ENCODE measurements around the gene MACF1.

The MACF1 gene

DNA sequence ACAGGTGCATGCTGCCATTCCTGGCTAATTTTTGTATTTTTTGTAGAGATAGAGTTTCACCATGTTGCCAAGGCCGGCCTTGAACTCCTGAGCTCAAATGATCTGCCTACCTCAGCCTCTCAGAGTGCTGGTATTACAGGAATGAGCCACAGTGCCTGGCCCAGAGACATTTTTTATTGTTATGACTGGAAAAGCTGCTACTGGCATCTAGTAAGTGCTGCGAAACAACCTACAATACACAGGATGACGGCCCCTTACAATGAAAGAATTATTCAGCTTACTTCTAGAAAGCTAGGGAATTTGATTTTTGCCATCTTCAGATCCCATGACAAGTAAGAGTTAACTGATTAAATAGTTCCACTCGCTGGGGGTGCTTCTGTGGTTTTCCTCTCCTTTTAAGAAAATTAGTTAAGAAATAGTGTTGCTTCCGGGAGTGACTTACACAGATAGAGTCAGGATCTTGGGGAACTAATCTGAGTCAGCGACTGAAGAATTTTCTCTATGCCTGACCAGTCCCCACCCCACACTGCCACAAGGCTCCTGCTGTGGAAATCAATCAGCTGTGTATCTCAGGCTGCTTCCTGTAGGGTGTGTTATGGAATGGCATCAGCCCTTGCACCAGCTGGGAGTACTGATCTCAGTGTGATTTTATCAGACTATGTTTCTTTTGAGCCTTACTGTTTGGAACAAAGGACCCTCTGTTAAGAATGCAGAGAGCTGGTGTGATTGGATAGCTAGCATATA is 194.0 kb downstream of the MACF1 start:
- DNase-seq, result no peak

DNA sequence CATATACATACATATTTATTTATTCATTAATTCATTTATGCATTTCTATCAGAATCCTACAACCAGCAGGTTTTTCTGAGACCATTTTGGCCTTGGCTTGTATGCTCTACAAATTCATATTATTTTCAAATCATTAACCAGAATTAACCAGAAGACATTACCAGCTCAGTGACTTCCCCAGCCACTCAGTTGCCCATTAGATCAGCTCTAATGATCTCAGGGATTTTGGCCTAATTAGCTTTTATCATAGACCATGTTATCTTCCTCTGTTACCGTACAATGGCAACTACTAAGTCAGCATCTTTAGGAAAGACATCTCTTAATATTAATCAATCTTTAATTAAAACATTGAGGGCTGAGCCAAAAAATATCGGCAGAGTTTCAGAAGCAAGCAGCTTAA is 196.6 kb downstream of the MACF1 start:
- DNase-seq, result no peak

DNA sequence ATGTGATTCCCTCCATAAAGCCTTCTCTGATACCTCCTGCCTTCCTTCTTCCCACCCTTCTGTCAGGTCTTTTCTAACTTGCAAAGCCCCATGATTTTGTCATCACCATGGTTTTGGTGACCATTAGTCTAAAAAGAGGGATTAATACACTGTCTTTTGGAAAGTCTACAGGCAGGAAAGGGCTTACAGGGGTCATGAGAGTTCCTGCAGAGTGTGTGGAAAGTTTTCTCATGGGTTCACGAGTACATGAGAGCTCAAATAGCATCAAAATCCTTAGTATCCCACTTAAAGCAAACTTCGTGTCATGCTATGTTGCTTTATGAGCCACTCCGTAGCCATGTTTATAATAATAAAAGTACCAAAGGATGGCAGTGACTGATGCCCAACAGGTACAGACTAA is 200.4 kb downstream of the MACF1 start:
- no peak for DNase-seq

DNA sequence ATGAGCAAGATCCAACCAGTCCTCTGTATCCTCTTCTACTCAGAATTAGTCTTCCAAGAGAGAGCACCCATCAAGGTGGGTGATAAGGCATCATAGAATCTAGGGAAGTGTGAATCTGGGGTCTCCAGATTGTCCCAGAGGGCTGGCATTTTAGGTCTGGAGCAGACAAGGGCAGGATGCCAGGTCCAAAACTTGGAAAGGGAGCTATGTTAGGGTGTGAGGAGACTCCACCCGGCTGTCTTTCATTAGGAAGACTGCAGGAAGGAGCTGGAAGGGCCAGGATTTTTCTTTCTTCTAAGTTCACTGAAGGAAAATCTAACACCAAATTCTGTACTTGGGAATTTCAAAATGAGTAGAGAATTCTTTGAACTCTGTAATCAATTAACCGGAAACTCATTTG is 200.9 kb downstream of the MACF1 start:
- DNase-seq, result no peak

DNA sequence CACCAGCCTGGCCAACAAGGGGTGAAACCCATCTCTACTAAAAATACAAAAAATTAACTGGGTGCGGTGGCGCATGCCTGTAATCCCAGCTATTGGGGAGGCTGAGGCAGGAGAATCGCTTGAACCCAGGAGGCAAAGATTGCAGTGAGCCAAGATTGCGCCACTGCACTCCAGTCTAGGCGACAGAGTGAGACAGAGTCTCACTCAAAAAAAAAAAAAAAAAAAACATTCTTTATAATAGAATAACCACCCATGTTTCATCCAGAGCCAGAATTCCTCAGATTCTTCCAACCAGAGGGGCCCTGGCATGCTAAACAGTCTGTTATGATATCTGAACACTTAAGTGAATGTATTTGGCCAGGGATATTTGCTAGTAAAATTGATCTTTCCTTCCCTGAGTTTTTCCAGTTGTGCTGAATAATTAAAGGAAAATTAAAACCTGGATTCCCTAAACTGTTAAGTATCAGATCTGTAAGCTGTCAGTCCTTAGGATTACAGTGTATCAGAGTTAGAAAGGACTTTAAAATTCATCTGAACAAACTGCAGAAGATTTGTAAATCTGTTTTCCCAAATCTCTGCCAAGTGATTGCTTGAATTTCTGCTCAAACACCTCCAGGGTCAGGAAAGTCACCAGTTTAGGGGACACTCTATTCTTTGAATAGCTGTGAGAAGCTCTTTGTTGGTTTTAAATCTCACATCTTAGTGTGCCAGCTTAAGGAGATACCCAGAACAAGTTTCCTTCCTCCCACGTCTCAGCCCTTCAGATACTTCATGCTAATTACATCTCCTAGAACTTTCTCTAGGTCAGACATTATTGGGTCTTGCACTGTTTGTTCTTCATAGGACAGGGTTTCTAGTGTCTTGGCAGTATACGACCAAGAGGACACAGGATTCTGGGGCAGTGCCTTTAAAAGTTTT is 202.3 kb downstream of the MACF1 start:
- no peak for DNase-seq

DNA sequence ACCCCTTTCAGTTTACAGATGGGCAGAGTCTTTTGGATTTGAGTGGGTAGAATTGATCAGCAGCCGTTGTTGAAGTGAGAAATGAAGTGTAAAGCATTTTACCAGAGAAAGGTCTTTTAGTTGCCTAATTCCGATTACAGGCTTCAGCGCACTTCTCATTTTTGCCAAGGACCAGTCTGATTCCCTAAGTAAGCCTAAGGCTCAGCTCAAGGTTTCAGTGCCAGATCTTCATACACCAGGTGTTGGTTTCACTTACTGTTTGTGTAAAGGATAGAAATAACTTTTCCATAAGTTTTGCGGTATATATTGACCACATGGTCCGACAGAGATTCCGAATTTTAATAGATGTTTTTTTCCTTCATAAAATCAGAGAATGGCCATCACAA is 203.0 kb downstream of the MACF1 start:
- DNase-seq, result no peak

DNA sequence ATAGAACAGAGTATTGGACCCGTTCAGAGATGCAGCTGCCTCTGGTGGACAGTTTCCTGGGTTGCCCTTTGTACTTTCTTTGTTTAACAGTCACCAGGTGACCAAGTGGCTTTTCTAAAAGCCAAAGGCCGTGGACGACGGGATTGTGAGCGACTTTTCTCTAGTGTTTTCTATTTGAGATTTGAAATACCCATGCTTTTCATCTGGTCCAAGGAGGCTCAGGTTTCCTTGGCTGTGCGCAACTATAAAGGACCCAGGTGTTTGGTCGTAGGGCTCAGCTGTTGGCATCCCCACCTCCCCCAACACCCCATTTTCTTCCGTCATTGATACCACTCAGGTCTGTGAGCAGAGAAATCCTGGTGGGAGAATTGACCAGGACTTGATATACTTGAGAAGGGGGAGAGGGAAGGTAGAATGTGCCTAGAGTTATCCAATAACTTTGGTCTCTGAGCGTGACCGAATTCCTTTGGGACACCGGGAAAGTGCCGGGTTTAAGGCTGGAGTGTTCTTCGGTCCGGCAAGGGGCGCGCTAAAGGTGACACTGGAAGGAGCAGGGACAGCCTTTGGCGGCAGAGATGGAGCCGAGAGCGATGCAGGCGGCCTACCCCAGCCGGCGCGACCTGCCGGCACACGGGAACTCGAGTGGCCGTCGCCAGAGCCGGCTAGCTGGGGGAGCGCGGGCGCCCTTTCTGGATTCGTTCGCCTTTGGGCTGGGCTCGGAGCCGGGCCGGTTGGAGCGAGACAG is 203.6 kb downstream of the MACF1 start:
- DNase-seq, result no peak

DNA sequence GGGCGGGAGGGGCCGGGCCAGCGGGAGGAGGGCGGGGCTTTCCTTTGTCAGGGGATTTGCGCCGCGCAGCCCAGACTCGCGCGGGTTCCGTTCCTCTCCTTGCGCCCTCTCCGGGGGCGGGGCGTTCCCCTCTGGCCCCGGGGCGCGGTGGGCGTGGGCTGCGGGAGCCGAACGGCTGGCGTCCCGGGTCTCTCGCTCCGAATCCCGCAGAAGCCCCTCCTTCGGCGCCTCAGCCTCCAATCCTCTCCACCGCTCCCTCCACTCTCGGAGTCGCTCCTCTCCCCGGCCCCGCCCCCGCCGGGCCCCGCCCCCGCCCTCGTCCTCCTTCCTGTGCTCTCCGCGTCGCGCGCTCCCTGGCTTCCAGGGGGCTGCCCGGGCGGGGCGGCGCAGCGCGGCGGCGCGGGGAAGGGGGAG is 204.2 kb downstream of the MACF1 start:
- DNase-seq, result peak; percentile 75

DNA sequence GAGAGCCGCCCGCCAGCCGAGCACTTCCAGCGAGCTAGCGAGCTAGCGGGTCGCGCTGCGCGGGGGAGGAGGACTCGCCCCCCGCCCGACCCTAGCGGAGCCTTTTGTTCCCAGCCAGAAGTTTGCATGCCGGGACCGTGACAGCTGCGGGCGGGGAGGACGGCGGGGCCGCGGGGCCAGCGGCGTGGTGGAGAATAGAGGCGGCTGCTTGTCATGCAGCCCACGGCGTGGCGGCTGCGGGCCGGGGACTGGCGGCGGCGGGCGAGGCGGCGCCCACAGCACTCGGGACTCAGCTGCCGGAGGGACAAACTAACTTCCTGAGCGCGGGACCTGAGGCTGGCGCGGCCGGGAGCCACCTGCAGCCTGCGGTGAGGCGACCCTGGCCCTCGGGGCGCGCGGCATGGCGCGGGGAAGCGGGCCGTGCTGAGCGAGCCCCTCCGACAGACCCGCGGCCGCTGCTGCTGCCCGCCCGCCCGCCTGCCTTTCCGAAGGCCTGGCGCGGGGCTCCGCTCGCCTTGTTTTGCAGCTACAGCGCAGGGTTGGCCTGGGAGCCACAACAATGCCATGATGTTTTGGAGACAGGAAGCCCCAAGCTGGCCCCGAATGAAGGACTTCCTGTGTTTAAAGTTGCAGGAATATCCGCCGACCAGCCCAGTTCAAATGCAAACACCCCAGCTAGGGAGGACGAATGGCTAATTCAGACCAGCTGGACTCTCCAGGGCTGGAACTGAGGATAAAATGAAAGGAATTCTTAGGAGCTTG is 204.7 kb downstream of the MACF1 start:
- DNase-seq, result peak; percentile 54

DNA sequence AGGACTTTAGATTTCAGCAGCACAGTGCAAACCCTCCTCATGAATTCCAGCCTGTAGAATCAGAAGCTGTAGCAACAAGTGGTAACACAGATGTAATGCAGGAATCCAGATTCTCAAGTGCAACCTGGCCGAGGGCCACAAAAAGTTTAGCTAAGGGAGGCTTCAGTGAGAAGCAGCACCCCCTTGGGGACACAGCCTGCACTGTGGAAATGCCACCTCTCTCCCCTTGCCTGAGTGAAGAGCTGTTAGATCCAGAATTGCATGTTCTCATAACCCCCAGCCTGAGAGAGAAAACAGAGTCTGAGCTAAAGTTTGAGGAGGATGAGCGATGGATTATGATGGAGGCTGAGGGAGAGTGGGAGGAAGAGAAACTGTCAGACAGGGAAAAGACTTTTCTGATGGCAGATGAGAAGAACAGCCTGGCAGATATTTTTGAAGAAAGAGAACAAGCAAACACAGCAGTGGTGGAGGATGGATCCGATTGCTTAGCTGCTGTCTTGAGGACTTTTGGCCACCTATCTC is 206.5 kb downstream of the MACF1 start:
- no peak for DNase-seq

DNA sequence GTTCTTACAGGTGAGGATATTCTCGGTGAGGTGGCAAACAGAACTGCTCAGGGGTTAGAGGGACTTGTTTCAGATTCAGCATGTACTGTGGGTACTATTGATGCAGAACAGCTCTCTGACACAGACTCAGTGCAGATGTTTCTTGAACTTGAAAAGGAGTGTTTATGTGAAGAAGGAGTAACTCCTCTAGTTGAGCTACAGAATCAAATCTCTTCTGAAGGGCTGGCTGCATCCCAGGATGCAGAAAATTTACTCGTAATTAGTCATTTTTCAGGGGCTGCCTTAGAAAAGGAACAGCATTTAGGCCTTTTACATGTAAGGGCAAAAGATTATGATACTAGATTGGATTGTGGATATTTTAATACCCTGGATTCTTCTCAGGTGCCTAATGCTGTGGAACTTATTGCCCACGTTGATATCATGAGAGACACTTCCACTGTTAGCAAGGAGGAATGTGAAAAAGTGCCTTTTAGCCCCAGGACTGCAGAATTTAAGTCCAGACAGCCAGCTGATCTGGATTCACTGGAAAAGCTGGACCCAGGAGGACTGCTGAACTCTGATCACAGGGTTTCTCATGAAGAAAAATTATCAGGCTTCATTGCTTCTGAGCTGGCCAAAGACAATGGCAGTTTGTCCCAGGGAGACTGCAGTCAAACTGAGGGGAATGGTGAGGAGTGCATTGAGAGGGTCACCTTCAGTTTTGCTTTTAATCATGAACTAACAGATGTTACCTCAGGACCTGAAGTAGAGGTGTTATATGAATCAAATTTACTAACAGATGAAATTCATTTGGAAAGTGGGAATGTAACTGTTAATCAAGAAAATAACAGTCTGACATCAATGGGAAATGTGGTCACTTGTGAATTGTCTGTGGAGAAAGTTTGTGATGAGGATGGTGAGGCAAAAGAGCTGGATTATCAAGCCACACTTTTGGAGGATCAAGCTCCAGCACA is 207.3 kb downstream of the MACF1 start:
- DNase-seq, result no peak

DNA sequence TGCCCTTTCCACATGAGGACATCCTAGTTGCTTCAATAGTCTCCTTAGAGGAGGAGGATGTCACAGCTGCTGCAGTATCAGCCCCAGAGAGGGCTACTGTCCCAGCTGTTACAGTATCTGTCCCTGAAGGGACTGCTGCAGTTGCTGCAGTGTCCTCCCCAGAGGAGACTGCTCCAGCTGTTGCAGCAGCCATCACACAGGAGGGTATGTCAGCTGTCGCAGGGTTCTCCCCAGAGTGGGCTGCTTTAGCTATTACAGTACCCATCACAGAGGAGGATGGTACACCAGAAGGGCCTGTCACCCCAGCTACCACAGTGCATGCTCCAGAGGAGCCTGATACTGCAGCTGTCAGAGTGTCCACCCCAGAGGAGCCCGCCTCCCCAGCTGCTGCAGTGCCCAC is 208.4 kb downstream of the MACF1 start:
- no peak for DNase-seq

DNA sequence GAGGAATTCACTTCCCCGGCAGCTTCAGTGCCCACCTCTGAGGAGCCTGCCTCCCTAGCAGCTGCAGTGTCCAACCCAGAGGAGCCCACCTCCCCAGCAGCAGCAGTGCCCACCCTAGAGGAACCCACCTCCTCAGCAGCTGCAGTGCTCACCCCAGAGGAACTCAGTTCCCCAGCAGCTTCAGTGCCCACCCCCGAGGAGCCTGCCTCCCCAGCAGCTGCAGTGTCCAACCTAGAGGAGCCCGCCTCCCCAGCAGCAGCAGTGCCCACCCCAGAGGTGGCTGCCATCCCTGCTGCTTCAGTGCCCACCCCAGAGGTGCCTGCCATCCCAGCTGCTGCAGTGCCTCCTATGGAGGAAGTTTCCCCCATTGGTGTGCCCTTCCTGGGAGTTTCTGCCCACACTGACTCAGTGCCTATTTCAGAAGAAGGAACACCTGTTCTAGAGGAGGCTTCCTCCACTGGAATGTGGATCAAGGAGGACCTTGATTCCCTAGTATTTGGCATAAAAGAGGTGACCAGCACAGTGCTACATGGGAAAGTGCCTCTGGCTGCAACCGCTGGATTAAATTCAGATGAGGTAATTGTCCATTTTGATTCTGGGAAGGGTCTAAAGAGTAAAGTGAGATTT is 209.5 kb downstream of the MACF1 start:
- DNase-seq, result no peak

DNA sequence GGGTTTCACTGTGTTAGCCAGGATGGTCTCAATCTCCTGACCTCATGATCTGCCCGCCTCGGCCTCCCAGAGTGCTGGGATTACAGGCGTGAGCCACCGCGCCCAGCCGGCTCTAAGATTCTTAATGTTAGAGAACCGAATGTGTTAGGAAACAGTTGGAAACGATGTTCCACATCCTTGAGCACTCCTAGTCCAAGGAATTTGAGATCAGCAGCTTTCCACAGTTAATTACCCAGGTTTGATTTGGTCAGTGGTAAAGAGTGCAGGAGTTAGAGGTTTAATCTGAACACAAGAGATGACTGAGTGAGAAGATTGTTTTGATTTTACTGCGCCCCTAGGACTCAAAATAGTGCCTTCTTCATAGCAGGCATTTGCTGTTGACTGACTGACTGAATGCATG is 211.1 kb downstream of the MACF1 start:
- DNase-seq, result no peak

DNA sequence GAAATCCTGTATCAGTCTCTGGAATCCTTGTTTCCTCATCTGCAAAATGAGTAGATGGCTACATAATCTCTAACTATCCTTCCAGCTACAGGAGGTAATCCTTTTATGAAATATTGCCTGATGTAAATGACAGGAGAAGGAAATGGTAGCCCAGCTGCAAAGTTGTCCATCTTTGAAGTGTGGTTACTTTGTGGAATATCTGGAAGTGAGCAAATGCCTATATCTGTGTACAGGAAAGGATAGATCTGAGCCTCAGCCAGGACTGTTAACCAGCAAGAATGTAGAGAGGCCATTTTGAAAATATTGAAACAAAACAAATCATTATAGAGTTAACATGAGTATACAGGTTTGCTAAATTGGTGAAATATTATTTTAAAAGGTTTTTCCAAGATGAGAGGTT is 212.1 kb downstream of the MACF1 start:
- DNase-seq, result no peak

DNA sequence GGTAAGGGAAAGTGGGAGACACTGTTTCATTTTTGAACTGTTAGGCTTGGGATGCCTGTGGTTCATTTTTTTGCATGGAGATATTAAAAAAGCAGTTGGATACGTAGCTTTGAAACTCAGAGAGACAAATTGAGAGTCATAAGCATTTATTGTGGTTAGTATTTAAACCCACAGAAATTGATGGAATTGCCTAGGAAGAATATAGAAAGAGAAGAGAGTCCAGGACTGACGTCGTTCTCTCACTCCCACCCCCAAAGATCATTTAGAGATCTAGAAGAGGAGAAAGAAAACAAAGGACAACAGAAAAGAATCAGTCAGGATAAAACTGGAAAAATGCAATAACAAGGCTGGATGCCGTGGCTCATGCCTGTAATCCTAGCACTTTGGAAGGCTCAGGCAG is 213.7 kb downstream of the MACF1 start:
- no peak for DNase-seq

DNA sequence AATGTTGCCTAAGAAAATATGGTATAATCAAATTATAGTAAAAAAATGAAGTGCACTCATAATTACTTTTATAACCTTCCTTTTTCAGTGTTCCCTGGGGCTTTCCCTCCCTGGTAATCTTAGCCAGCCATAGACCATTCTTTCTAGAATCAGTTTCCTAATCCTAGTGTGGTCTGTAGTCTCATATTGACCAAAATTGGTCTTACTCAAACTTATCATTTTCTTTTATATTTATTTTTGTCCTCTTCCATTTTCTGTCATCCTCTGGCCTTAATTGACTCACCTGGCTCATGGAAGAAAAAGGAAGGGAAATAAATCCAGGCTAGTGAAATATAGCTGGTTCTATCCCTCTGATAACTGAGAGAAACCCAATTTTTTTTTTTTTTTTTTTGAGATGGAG is 216.0 kb downstream of the MACF1 start:
- DNase-seq, result no peak

DNA sequence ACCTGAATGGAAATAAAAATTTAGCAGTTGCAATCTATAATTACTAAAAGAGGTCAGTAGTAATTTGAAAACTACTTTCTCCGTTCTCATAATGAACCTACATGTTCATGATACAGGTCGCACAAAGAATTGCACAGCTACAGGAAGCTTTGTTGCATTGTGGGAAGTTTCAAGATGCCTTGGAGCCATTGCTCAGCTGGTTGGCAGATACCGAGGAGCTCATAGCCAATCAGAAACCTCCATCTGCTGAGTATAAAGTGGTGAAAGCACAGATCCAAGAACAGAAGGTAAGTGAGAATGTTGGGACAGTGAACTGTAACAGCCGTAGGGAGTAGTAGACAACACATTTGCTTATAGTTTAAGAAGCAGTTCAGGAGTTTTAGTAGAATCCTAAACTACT is 218.1 kb downstream of the MACF1 start:
- no peak for DNase-seq

DNA sequence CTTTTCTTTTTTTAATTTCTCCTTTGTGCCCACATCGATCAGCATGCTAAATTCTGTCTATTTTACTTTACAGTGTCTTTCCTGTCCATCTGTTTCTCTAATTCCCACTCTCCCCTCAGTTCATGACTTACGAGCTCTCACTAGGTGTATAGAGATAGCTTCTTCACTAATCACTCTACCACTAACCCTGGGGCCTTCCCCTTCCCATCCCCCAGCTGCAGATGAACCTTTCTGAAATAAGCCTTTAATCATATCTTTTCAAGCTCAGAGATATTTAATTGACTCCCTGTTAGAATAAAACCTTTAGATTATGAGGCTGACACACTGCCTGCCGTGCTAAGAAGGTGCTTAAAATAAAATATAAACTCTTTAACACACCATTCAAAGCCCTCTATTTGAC is 220.7 kb downstream of the MACF1 start:
- no peak for DNase-seq

DNA sequence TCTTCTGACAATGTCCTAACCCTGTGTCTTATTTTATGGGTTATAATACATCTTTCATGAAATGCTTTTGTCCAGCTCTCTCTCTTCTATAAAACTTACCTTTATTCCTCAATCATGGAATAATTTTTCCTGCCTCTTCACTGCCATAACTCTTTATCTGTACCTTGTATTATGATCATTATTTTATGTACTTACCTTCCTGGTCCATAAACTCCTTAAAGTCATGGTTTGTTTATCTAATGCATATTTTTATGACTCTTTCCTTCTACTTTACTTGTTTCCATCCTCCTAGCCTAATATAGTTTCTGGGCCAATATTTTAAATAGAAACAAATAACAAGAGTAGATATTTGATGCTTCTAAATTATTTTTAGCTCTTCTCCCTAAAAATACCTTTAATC is 221.1 kb downstream of the MACF1 start:
- no peak for DNase-seq

DNA sequence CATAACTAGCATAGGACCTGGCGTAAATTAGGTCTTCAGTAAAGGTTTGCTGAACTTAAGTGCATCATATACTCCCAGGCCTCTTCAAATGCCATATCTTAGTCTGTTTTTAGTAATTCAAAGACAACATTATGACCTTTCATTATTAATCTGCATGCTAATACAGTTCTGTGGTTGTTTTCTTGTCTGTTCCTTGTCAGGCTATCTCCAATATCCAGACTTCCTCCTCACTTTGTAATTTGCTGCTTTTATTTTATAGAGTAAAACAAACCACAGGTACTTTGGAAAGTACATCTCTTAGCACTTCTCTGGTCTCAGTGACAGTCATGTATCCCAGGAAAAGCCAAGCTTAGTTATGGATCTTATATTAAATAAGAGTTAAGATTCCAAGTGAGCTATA is 221.9 kb downstream of the MACF1 start:
- DNase-seq, result no peak
